ENCODE data around the gene OTOP2.
"Not testable (repeated sequence)": the region's sequence is repeated elsewhere in the genome, so short reads cannot be mapped to it uniquely, and the experiment has no call there.

The OTOP2 gene

GRCh38 chr17:74903034-74903433 lies 21.0 kb upstream of the OTOP2 start:
- Histone ChIP-seq H3K27me3 (ENCODE audit: control insufficient read depth, insufficient read depth, low read length) (no peaks in the 10 kb centered on the region), H3K9me3 (ENCODE audit: control insufficient read depth, insufficient read depth, low read length) (no peaks in the 10 kb centered on the region), H3K36me3 (ENCODE audit: control insufficient read depth, insufficient read depth, low read length) (no peaks in the 10 kb centered on the region), H3K27ac (ENCODE audit: low read length) (no peak overlapping the region), H3K4me3 (ENCODE audit: low read length) (no peak overlapping the region), H3K4me1 (ENCODE audit: control insufficient read depth, insufficient read depth, low read length) (no peaks in the 10 kb centered on the region; the same call in 1 of the 2 replicates)
- no CpG with 5 or more reads among the region's 9 CpGs for WGBS (ENCODE audit: insufficient coverage, insufficient read length)
- no peak for DNase-seq (ENCODE audit: low read depth, low spot score)

- H3K4me3 ChIP-seq (ENCODE audit: low read length) = no peak overlapping the region
- H3K4me1 ChIP-seq (ENCODE audit: control insufficient read depth, insufficient read depth, low read length) = no peaks in the 10 kb centered on the region; the same call in 1 of the 2 replicates
- WGBS (ENCODE audit: insufficient coverage, insufficient read length) = no CpG with 5 or more reads among the region's 6 CpGs
- no peaks in the 10 kb centered on the region for H3K27me3 ChIP-seq (ENCODE audit: control insufficient read depth, insufficient read depth, low read length)
- H3K27ac ChIP-seq (ENCODE audit: low read length) = no peak overlapping the region
- no peaks in the 10 kb centered on the region for H3K36me3 ChIP-seq (ENCODE audit: control insufficient read depth, insufficient read depth, low read length)
- DNase-seq (ENCODE audit: low read depth, low spot score) = no peak
- H3K9me3 ChIP-seq (ENCODE audit: control insufficient read depth, insufficient read depth, low read length) = no peaks in the 10 kb centered on the region
These were observed 20.4 kb upstream of the OTOP2 start for GRCh38 chr17:74903671-74904070.

- Histone ChIP-seq H3K27ac (ENCODE audit: low read length) (no peak overlapping the region), H3K27me3 (ENCODE audit: control insufficient read depth, insufficient read depth, low read length) (no peaks in the 10 kb centered on the region), H3K4me1 (ENCODE audit: control insufficient read depth, insufficient read depth, low read length) (no peaks in the 10 kb centered on the region; the same call in 1 of the 2 replicates)
These were observed 19.2 kb upstream of the OTOP2 start for GRCh38 chr17:74904687-74905409.

DNA sequence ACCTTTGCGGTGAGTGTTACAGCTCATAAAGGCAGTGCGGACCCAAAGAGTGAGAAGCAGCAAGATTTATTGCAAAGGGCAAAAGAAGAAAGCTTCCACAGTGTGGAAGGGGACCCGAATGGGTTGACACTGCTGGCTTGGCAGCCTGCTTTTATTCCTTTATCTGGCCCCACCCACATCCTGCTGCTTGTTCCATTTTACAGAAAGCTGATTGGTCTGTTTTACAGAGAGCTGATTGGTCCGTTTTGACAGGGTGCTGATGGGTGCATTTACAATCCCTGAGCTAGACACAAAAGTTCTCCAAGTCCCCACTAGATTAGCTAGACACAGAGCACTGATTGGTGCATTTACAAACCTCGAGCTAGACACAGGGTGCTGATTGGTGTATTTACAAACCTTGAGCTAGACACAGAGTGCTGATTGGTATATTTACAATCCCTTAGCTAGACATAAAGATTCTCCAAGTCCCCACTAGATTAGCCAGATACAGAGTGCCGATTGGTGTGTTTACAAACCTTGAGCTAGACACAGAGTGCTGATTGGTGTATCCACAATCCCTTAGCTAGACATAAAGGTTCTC lies 17.8 kb upstream of the OTOP2 start:
- not testable (repeated sequence) for H3K36me3 ChIP-seq (ENCODE audit: control insufficient read depth, insufficient read depth, low read length); H3K27ac ChIP-seq (ENCODE audit: low read length); DNase-seq (ENCODE audit: low read depth, low spot score); H3K27me3 ChIP-seq (ENCODE audit: control insufficient read depth, insufficient read depth, low read length); H3K9me3 ChIP-seq (ENCODE audit: control insufficient read depth, insufficient read depth, low read length); H3K4me1 ChIP-seq (ENCODE audit: control insufficient read depth, insufficient read depth, low read length); H3K4me3 ChIP-seq (ENCODE audit: low read length)
- WGBS (ENCODE audit: insufficient coverage, insufficient read length) = no CpG with 5 or more reads among the region's 6 CpGs

More at GRCh38 chr17:74904687-74905409, 19.2 kb upstream of the OTOP2 start:
- H3K36me3 ChIP-seq (ENCODE audit: control insufficient read depth, insufficient read depth, low read length) = no peaks in the 10 kb centered on the region
- no peaks in the 10 kb centered on the region for H3K9me3 ChIP-seq (ENCODE audit: control insufficient read depth, insufficient read depth, low read length)
- no CpG with 5 or more reads among the region's 7 CpGs for WGBS (ENCODE audit: insufficient coverage, insufficient read length)
- no peak overlapping the region for H3K4me3 ChIP-seq (ENCODE audit: low read length)
- no peak for DNase-seq (ENCODE audit: low read depth, low spot score)

DNA sequence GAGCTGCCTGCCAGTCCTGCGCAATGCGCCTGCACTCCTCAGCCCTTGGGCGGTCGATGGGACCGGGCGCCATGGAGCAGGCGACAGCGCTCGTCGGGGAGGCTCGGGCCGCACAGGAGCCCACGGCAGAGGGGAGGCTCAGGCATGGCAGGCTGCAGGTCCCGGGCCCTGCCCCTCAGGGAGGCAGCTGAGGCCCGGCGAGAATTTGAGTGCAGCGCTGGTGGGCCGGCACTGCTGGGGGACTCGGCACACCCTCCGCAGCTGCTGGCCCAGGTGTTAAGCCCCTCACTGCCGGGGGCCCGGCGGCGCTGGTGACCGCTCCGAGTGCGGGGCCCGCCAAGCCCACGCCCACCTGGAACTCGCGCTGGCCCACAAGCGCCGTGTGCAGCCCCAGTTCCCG lies 17.1 kb upstream of the OTOP2 start:
- Histone ChIP-seq H3K27me3 (ENCODE audit: control insufficient read depth, insufficient read depth, low read length) (no peaks in the 10 kb centered on the region), H3K9me3 (ENCODE audit: control insufficient read depth, insufficient read depth, low read length) (no peaks in the 10 kb centered on the region), H3K27ac (ENCODE audit: low read length) (no peak overlapping the region), H3K4me3 (ENCODE audit: low read length) (no peak overlapping the region), H3K36me3 (ENCODE audit: control insufficient read depth, insufficient read depth, low read length) (no peaks in the 10 kb centered on the region), H3K4me1 (ENCODE audit: control insufficient read depth, insufficient read depth, low read length) (no peaks in the 10 kb centered on the region; the same call in 1 of the 2 replicates)
- no peak for DNase-seq (ENCODE audit: low read depth, low spot score)
- no CpG with 5 or more reads among the region's 34 CpGs for WGBS (ENCODE audit: insufficient coverage, insufficient read length)

DNA sequence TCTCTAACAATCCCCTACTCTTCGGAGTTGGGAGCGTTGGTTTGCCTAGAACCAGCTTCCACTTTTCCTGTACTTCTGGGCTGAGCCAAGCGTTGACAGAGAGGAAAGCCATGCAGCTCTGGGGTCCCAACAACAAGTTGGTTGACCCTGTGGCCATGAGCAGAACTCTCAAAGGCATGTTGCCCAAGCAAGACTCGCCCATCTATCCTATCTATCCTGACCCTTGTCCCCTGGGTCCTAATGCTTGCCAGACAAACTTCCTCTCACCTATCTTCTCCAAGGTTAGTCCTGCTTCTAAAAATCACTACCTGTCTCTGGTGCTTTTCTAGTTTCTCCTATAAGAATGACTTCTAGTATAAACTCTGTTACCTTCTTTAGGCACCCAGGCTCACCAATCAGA lies 15.0 kb upstream of the OTOP2 start:
- not testable (repeated sequence) for H3K4me3 ChIP-seq (ENCODE audit: low read length); DNase-seq (ENCODE audit: low read depth, low spot score); H3K27me3 ChIP-seq (ENCODE audit: control insufficient read depth, insufficient read depth, low read length); H3K36me3 ChIP-seq (ENCODE audit: control insufficient read depth, insufficient read depth, low read length); H3K27ac ChIP-seq (ENCODE audit: low read length); H3K9me3 ChIP-seq (ENCODE audit: control insufficient read depth, insufficient read depth, low read length); H3K4me1 ChIP-seq (ENCODE audit: control insufficient read depth, insufficient read depth, low read length)
- WGBS (ENCODE audit: insufficient coverage, insufficient read length) = no CpG with 5 or more reads among the region's 4 CpGs

DNA sequence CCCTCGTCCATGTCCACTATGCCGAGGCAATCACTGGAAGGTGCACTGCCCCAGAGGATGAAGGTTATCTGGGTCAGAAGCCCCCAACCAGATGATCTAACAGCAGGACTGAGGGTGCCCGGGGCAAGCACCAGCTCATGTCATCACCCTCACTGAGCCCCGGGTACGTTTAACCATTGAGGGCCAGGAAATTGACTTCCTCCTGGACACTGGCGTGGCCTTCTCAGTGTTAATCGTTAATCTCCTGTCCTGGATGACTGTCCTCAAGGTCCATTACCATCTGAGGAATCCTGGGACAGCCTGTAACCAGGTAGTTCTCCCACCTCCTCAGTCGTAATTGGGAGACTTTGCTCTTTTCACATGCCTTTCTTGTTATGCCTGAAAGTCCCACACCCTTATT lies 12.7 kb upstream of the OTOP2 start:
- H3K4me3 ChIP-seq (ENCODE audit: low read length); H3K4me1 ChIP-seq (ENCODE audit: control insufficient read depth, insufficient read depth, low read length); H3K27ac ChIP-seq (ENCODE audit: low read length); H3K36me3 ChIP-seq (ENCODE audit: control insufficient read depth, insufficient read depth, low read length); H3K9me3 ChIP-seq (ENCODE audit: control insufficient read depth, insufficient read depth, low read length); H3K27me3 ChIP-seq (ENCODE audit: control insufficient read depth, insufficient read depth, low read length); DNase-seq (ENCODE audit: low read depth, low spot score): not testable (repeated sequence)
- WGBS (ENCODE audit: insufficient coverage, insufficient read length) = no CpG with 5 or more reads among the region's 8 CpGs

GRCh38 chr17:74916136-74916850 lies 7.8 kb upstream of the OTOP2 start:
- no peak overlapping the region for H3K27ac ChIP-seq (ENCODE audit: low read length)
- H3K36me3 ChIP-seq (ENCODE audit: control insufficient read depth, insufficient read depth, low read length) = no peaks in the 10 kb centered on the region
- H3K4me1 ChIP-seq (ENCODE audit: control insufficient read depth, insufficient read depth, low read length) = peaks cover 8% of the 10 kb centered on the region
- WGBS (ENCODE audit: insufficient coverage, insufficient read length) = no CpG with 5 or more reads among the region's 13 CpGs
- no peak for DNase-seq (ENCODE audit: low read depth, low spot score)
- H3K9me3 ChIP-seq (ENCODE audit: control insufficient read depth, insufficient read depth, low read length) = no peaks in the 10 kb centered on the region
- H3K27me3 ChIP-seq (ENCODE audit: control insufficient read depth, insufficient read depth, low read length) = no peaks in the 10 kb centered on the region
- H3K4me3 ChIP-seq (ENCODE audit: low read length) = no peak overlapping the region

- Histone ChIP-seq H3K27ac (ENCODE audit: low read length) (no peak overlapping the region), H3K4me1 (ENCODE audit: control insufficient read depth, insufficient read depth, low read length) (peaks cover 8% of the 10 kb centered on the region), H3K36me3 (ENCODE audit: control insufficient read depth, insufficient read depth, low read length) (no peaks in the 10 kb centered on the region), H3K9me3 (ENCODE audit: control insufficient read depth, insufficient read depth, low read length) (no peaks in the 10 kb centered on the region), H3K27me3 (ENCODE audit: control insufficient read depth, insufficient read depth, low read length) (no peaks in the 10 kb centered on the region), H3K4me3 (ENCODE audit: low read length) (no peak overlapping the region)
- DNase-seq (ENCODE audit: low read depth, low spot score) = no peak
- no CpG with 5 or more reads among the region's 11 CpGs for WGBS (ENCODE audit: insufficient coverage, insufficient read length)
These were observed 7.2 kb upstream of the OTOP2 start for GRCh38 chr17:74916851-74917199.

GRCh38 chr17:74917430-74917829 lies 6.6 kb upstream of the OTOP2 start:
- no peaks in the 10 kb centered on the region for H3K36me3 ChIP-seq (ENCODE audit: control insufficient read depth, insufficient read depth, low read length)
- H3K4me3 ChIP-seq (ENCODE audit: low read length) = no peak overlapping the region
- H3K27me3 ChIP-seq (ENCODE audit: control insufficient read depth, insufficient read depth, low read length) = peaks cover 3% of the 10 kb centered on the region
- no peak overlapping the region for H3K27ac ChIP-seq (ENCODE audit: low read length)
- H3K9me3 ChIP-seq (ENCODE audit: control insufficient read depth, insufficient read depth, low read length) = no peaks in the 10 kb centered on the region
- no CpG with 5 or more reads among the region's 10 CpGs for WGBS (ENCODE audit: insufficient coverage, insufficient read length)
- peaks cover 8% of the 10 kb centered on the region for H3K4me1 ChIP-seq (ENCODE audit: control insufficient read depth, insufficient read depth, low read length)
- DNase-seq (ENCODE audit: low read depth, low spot score) = no peak

Data from iPS DF 6.9 (cell line).